HepG2 (cell line): ENCODE results near the gene AGXT. TPM values are rescaled to one million over a fixed set of nuclear protein-coding genes. Genes with fewer than 3 reads are reported as not detected.
A peak's percentile ranks its signal among the peaks of the same experiment; 100 is the strongest.

ENCODE experiments used
- RFX3 ChIP-seq: IDR thresholded peaks from 2 replicates; pipeline ENCODE4 v1.6.1; 2016; ENCODE audit warnings: missing biosample characterization, missing genetic modification reagents
- TBX2 ChIP-seq: sonication (generic); formaldehyde crosslinking; IDR thresholded peaks from 2 replicates; pipeline ENCODE4 v1.5.0; 2020; ENCODE audit warnings: missing genetic modification reagents, mild to moderate bottlenecking, borderline replicate concordance
- polyA plus RNA-seq, 8 experiments: library from polyadenylated mRNA; depleted of rRNA in 3 of 8; stranded (reverse) in 7 of 8; unstranded in 1 of 8; fragments of >200 nt; fragmentation: Illumina TruSeq in 4 of 8; extraction: Trizol in 4 of 8; gene quantifications; 2 replicates each; pipeline versions ENCODE4 v1.2.1 to v1.2.3, GENCODE V29; 2011 to 2016; ENCODE audit warnings: low read depth in 4 of 8, missing spikeins in 1 of 8, mixed read lengths in 1 of 8; ENCODE audit not compliant: insufficient read depth in 1 of 8
- total RNA-seq, 5 experiments: library from RNA; depleted of rRNA; stranded (reverse); fragments of >200 nt; fragmentation: Illumina TruSeq; extraction: Trizol; gene quantifications; 2 replicates each; pipeline ENCODE4 v1.2.3, GENCODE V29; 2016; ENCODE audit warnings: low read depth in 1 of 5
- TF ChIP-seq, protein P1 (sequence below): sonication (generic); formaldehyde crosslinking; IDR thresholded peaks from 2 replicates; pipeline ENCODE4 v1.5.1; 2020; ENCODE audit warnings: mild to moderate bottlenecking, missing genetic modification reagents, moderate library complexity
- TF ChIP-seq, protein P2 (sequence below): sonication (generic); formaldehyde crosslinking; IDR thresholded peaks from 2 replicates; pipeline ENCODE4 v1.5.0; 2020; ENCODE audit warnings: missing genetic modification reagents
- TF ChIP-seq, protein P3 (sequence below): sonication (generic); formaldehyde crosslinking; IDR thresholded peaks from 2 replicates; pipeline ENCODE4 v1.4.0; 2020; ENCODE audit warnings: missing genetic modification reagents

AGXT gene
- total and polyA plus RNA-seq, 2 of the 13 experiments (the other 11 are each of a cell fraction or from before 2014, with no cell fraction given), result 41.9 to 96.1 TPM

DNA sequence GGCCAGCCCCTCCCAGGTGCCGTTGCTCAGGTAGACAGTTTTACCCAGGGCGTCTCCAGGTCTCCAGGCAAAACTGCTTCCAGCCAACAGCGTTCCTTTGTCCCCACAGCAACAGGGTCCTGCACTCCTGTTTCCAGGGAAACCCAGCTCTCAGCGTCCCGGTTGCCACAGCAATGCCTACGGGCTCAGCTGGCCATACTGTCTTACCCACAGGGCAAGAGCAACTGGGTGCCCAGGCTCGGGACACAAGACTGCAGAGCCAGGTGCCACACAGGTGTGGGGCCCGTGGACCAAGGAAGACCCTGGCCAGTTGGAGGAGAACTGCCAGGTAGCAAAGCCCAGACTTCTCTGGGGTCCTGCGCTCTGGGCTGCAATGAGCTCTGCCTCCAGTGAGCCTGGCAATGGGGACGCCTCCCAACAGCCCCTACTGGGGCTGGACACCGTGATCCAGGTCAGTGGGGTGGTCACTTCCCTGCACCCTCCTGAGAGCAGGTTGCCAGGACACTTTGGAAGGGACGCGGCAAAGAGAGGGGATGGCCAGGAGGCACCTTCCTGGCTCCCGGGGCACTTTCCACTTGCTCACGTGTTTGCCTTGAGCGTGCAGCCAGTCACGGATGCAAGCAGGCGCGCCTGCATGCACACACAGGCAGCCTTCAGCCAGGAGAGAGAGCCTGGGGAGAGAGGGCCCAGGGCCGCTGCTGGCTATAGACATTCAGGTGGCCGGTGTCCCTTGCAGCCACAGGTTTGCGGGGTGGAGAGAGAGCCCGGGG, 37.7 kb downstream of the AGXT start, which contains the start of gene CROCC2 (continued):
- TF ChIP-seq, protein P1, sequence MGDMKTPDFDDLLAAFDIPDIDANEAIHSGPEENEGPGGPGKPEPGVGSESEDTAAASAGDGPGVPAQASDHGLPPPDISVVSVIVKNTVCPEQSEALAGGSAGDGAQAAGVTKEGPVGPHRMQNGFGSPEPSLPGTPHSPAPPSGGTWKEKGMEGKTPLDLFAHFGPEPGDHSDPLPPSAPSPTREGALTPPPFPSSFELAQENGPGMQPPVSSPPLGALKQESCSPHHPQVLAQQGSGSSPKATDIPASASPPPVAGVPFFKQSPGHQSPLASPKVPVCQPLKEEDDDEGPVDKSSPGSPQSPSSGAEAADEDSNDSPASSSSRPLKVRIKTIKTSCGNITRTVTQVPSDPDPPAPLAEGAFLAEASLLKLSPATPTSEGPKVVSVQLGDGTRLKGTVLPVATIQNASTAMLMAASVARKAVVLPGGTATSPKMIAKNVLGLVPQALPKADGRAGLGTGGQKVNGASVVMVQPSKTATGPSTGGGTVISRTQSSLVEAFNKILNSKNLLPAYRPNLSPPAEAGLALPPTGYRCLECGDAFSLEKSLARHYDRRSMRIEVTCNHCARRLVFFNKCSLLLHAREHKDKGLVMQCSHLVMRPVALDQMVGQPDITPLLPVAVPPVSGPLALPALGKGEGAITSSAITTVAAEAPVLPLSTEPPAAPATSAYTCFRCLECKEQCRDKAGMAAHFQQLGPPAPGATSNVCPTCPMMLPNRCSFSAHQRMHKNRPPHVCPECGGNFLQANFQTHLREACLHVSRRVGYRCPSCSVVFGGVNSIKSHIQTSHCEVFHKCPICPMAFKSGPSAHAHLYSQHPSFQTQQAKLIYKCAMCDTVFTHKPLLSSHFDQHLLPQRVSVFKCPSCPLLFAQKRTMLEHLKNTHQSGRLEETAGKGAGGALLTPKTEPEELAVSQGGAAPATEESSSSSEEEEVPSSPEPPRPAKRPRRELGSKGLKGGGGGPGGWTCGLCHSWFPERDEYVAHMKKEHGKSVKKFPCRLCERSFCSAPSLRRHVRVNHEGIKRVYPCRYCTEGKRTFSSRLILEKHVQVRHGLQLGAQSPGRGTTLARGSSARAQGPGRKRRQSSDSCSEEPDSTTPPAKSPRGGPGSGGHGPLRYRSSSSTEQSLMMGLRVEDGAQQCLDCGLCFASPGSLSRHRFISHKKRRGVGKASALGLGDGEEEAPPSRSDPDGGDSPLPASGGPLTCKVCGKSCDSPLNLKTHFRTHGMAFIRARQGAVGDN (CRISPR knock-in tag), result peak; percentile 73
- TF ChIP-seq, protein P2, sequence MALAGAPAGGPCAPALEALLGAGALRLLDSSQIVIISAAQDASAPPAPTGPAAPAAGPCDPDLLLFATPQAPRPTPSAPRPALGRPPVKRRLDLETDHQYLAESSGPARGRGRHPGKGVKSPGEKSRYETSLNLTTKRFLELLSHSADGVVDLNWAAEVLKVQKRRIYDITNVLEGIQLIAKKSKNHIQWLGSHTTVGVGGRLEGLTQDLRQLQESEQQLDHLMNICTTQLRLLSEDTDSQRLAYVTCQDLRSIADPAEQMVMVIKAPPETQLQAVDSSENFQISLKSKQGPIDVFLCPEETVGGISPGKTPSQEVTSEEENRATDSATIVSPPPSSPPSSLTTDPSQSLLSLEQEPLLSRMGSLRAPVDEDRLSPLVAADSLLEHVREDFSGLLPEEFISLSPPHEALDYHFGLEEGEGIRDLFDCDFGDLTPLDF (CRISPR knock-in tag), result no peak
- TF ChIP-seq, protein P3, sequence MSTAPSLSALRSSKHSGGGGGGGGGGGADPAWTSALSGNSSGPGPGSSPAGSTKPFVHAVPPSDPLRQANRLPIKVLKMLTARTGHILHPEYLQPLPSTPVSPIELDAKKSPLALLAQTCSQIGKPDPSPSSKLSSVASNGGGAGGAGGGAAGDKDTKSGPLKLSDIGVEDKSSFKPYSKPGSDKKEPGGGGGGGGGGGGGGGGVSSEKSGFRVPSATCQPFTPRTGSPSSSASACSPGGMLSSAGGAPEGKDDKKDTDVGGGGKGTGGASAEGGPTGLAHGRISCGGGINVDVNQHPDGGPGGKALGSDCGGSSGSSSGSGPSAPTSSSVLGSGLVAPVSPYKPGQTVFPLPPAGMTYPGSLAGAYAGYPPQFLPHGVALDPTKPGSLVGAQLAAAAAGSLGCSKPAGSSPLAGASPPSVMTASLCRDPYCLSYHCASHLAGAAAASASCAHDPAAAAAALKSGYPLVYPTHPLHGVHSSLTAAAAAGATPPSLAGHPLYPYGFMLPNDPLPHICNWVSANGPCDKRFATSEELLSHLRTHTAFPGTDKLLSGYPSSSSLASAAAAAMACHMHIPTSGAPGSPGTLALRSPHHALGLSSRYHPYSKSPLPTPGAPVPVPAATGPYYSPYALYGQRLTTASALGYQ (CRISPR knock-in tag), result no peak
- TF ChIP-seq TBX2 (CRISPR knock-in tag) (peak; percentile 4; the same call in 1 of the 2 replicates), RFX3 (CRISPR knock-in tag) (peak; percentile 76)
